Measurements from ENCODE around the gene AP3S2. TPM values are rescaled to one million over a fixed set of nuclear protein-coding genes. Genes with fewer than 3 reads are reported as not detected.

AP3S2 gene
- total RNA-seq, 1 experiment from 2014 or later, result 35.7 TPM

- no peaks in the 10 kb centered on the region for H3K4me1 Mint-ChIP-seq
- POLR2A ChIA-PET, result no interaction called here
- ATAC-seq (no peak), DNase-seq (ENCODE audit: low spot score) (no peak)
- no peak overlapping the region for H3K4me3 Mint-ChIP-seq
- TF ChIP-seq MYBL2 (CRISPR knock-in tag; IDR thresholded peaks at IDR 0.05), result no peak
- no peak for TF ChIP-seq ZNF219 (CRISPR knock-in tag; IDR thresholded peaks at IDR 0.05; ENCODE audit: borderline replicate concordance)
- TF ChIP-seq MLX (CRISPR knock-in tag; IDR thresholded peaks at IDR 0.05), result no peak
- TF ChIP-seq EMX1 (CRISPR knock-in tag; IDR thresholded peaks at IDR 0.05), result no peak
- TF ChIP-seq HMGXB4 (CRISPR knock-in tag; IDR thresholded peaks at IDR 0.05), result no peak
- no peaks in the 10 kb centered on the region for H3K27me3 Mint-ChIP-seq (ENCODE audit: low read depth)
- H3K36me3 Mint-ChIP-seq, result peaks cover 11% of the 10 kb centered on the region
- CTCF ChIA-PET, result interaction anchor here (0.8 to 7.7 kb wide), 4 partner anchors 11 to 230 kb away, joined by 3 to 214 read pairs (median 4); no protein-coding TSS in a partner anchor
- no peaks in the 10 kb centered on the region for H3K9me3 Mint-ChIP-seq
- no peak overlapping the region for H3K27ac Mint-ChIP-seq
These were observed 16.7 kb downstream of the AP3S2 start for GRCh38 chr15:89877083-89877425.

- H3K4me1 Mint-ChIP-seq, result no peaks in the 10 kb centered on the region
- H3K27me3 Mint-ChIP-seq (ENCODE audit: low read depth), result no peaks in the 10 kb centered on the region
- H3K9me3 Mint-ChIP-seq, result no peaks in the 10 kb centered on the region
- ATAC-seq, result no peak
- ChIA-PET POLR2A (no interaction called here), CTCF (interaction anchor here (0.8 to 7.7 kb wide), 5 partner anchors 12 to 230 kb away, joined by 3 to 214 read pairs (median 4); no protein-coding TSS in a partner anchor)
- TF ChIP-seq USF1 (CRISPR knock-in tag; IDR thresholded peaks at IDR 0.05) (no peak), MYBL2 (CRISPR knock-in tag; IDR thresholded peaks at IDR 0.05) (no peak), ZNF263 (CRISPR knock-in tag; IDR thresholded peaks at IDR 0.05; ENCODE audit: low read depth) (no peak), CDX4 (CRISPR knock-in tag; IDR thresholded peaks at IDR 0.05; ENCODE audit: borderline replicate concordance) (no peak), NR3C1 (CRISPR knock-in tag; conservative IDR thresholded peaks at IDR 0.05; ENCODE audit: low read depth) (no peak), FOXJ3 (CRISPR knock-in tag; IDR thresholded peaks at IDR 0.05; ENCODE audit: borderline replicate concordance) (no peak), TCF7 (CRISPR knock-in tag; IDR thresholded peaks at IDR 0.05; ENCODE audit: low read depth) (no peak), MLX (CRISPR knock-in tag; IDR thresholded peaks at IDR 0.05) (no peak), E2F5 (CRISPR knock-in tag; IDR thresholded peaks at IDR 0.05) (no peak), ERG (CRISPR knock-in tag; IDR thresholded peaks at IDR 0.05) (no peak), ZNF396 (CRISPR knock-in tag; IDR thresholded peaks at IDR 0.05; ENCODE audit: borderline replicate concordance) (no peak), GTF2I (CRISPR knock-in tag; conservative IDR thresholded peaks at IDR 0.05) (no peak)
- H3K27ac Mint-ChIP-seq, result no peak overlapping the region
- no peak for DNase-seq (ENCODE audit: low spot score)
- H3K4me3 Mint-ChIP-seq, result no peak overlapping the region
- H3K36me3 Mint-ChIP-seq, result peaks cover 11% of the 10 kb centered on the region
These were observed 17.3 kb downstream of the AP3S2 start for GRCh38 chr15:89876396-89877082.
